Measurements from ENCODE around the gene UGT2A2.

The UGT2A2 gene

DNA sequence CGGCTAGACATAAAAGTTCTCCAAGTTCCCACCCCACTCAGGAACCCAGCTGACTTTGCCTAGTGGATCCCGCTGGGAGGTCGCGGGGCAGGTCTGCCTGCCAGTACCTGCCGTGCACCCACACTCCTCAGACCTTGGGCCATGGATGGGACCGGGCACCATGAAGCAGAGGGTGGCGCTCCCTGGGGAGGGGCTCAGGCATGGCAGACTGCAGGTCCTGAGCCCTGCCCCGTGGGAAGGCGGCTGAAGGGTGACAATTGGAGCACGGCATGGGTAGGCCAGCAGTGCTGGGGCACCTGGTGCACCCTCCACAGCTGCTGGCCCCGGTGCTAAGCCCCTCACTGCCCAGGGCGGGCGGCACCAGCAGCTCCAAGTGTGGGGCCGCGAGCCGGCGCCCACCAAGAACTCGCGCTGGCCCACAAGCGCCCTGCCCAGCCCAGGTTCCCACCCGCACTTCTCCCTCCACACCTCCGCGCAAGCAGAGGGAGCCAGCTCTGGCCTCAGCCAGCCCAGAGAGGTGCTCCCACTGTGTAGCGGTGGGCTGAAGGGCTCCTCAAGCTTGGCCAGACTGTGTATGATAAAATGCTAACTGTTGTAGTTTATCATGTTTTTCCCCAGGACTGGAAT, 63.1 kb downstream of the UGT2A2 start:
- no peak for DNase-seq (ENCODE audit: low read depth in 2 of 3, low spot score in 1 of 3)

DNA sequence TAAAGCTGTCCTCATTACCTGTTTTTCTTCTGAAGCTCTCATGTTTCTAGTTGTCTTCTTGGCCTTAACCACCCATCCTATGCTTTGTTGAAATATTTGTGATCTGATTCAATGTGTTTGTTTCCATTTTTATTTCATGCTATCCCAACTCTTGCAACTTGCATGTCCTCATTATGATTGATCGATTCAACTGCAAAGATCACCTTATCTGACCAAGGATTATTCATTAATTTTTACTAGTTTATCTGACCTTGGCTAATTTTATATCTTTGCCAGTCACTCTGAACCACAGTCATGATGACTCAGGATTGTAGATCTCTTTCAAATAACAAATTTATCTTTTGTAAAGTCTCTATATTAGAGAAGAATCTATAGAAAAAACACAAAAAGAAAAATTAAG, 70.7 kb downstream of the UGT2A2 start:
- no peak for DNase-seq (ENCODE audit: low read depth in 2 of 3, low spot score in 1 of 3)

DNA sequence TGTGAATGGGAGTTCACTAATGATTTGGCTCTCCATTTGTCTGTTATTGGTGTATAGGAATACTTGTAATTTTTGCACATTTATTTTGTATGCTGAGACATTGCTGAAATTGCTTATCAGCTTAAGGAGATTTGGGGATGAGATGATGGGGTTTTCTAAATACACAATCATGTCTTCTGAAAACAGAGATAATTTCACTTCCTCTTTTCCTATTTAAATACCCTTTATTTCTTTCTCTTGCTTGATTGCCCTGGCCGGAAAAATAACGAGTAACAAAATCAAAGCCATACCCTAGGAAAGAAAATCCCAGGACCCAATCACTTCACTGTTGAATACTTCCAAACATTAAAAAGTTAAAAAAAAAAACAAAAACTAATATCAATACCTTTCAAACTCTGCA, 76.0 kb downstream of the UGT2A2 start:
- no peak for DNase-seq (ENCODE audit: low read depth in 2 of 3, low spot score in 1 of 3)

DNA sequence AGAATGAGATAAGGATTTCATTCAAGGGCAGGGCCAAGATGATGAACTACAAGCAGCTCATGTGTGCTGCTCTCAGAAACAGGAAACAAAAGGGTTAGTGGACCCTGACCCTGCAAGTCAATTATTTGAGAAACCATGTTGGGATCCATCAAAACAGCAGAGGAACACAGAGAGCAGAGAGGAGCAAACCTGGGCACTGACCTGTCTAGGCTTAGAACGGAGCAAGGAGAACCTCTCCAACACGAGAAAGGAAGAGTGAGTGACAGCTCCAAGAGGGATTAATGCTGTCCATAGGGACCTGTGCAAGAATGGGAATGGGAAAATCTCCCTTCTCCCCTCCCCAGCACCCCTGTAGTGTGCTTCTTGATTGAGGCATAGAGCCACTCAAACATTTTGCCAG, 89.8 kb downstream of the UGT2A2 start:
- no peak for DNase-seq (ENCODE audit: low read depth in 2 of 3, low spot score in 1 of 3)

DNA sequence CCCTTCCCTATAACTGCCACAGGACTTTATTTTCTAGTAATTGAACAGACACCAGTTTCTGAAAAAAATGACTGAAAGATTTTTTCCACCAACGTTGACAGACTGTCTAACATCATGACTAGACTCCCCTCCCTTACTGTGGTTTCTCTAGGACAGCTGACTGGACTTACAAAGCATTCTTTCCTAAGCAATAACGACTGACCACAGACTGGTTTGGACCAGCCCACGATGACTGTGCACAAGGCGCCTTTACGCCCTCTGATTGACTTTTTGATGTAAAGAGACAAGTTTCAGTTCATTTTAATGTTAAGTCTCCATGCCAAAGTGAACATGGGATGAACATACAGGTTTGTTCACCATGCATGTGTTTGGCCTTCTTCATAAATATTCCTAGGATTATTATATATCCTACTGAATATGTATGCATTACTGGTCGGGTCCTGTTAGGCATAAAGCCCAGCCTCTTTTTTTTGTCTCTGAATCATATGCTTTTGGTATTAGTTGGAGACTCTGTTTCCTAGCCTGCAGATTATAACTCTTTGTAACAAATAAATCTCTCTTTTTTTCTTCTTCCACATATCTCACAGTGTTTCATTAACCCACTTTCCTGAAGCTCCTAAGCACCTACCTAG, 93.2 kb downstream of the UGT2A2 start:
- DNase-seq (ENCODE audit: low read depth in 2 of 3, low spot score in 1 of 3), result no peak

Measured in stimulated activated CD4-positive, alpha-beta T cell treated with anti-CD3 and anti-CD28 coated beads, Interleukin-12 subunit alpha, Interleukin-12 subunit beta, amount 100 ng/mL, for 48 hours (primary cell).